ENCODE data around the gene TTLL5.

DNA sequence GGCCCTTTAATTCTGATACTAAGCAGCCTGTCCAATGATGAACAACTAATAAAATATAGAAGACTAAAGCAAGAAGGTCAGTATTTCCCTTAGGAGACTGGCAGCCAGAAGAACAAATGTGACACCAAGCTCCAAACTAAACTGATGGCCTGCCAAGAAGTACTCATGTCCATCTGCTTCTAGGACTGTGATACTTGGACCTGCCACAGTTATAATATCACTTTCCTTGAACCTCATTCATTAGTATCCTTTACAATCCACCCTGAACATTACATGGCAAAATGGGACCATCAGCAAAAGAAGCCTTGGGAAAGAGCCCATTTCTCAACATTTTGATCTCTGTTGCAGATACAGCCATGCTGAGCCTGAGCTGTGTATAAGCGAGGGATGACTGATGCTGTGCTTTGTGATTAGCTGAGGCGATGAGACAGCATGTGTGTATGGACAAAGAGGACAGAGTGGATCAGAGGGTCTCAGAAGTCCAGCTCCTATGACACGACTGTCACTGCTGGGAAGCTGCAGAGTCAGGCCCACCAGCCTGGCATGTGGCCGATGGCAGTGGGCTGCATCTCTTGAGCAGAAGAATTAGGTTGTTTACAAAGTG is 246.8 kb downstream of the TTLL5 start:
- TF ChIP-seq, protein P1, sequence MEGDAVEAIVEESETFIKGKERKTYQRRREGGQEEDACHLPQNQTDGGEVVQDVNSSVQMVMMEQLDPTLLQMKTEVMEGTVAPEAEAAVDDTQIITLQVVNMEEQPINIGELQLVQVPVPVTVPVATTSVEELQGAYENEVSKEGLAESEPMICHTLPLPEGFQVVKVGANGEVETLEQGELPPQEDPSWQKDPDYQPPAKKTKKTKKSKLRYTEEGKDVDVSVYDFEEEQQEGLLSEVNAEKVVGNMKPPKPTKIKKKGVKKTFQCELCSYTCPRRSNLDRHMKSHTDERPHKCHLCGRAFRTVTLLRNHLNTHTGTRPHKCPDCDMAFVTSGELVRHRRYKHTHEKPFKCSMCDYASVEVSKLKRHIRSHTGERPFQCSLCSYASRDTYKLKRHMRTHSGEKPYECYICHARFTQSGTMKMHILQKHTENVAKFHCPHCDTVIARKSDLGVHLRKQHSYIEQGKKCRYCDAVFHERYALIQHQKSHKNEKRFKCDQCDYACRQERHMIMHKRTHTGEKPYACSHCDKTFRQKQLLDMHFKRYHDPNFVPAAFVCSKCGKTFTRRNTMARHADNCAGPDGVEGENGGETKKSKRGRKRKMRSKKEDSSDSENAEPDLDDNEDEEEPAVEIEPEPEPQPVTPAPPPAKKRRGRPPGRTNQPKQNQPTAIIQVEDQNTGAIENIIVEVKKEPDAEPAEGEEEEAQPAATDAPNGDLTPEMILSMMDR (IDR thresholded peaks at IDR 0.05), result no peak
- TF ChIP-seq POLR2A (IDR thresholded peaks at IDR 0.05), result no peak
